SU-DHL-6 (cell line): ENCODE results near the gene MAP2K6.
A peak's percentile ranks its signal among the peaks of the same experiment; 100 is the strongest.

Source experiments
- H2AFZ ChIP-seq: fragments of 200-600 bp; sonication (generic); 2 replicates; pipeline ENCODE4 v1.6.1; 2014; ENCODE audit warnings: low read depth, mild to moderate bottlenecking, moderate library complexity, mixed read lengths, antibody characterized with exemption, low read length; ENCODE audit not compliant: severe bottlenecking
- H3F3A ChIP-seq: fragments of 200-600 bp; shearing (Covaris generic); 2 replicates; pipeline ENCODE4 v1.6.0; 2016; ENCODE audit warnings: antibody characterized with exemption, mild to moderate bottlenecking; ENCODE audit not compliant: insufficient read depth
- H3K27ac ChIP-seq: fragments of 200-600 bp; sonication (generic); 2 replicates; pipeline ENCODE4 v1.5.1; 2016; ENCODE audit warnings: low read depth, mild to moderate bottlenecking, low read length, moderate library complexity, mixed read lengths
- H3K27me3 ChIP-seq: fragments of 200-600 bp; sonication (generic), shearing (Covaris generic); 2 replicates; pipeline ENCODE4 v1.6.0; 2014; ENCODE audit warnings: mild to moderate bottlenecking, low read length
- H3K36me3 ChIP-seq: fragments of 200-600 bp; sonication (generic); 2 replicates; pipeline ENCODE4 v1.6.1; 2014; ENCODE audit warnings: mild to moderate bottlenecking, low read length, mixed read lengths
- H3K4me2 ChIP-seq: fragments of 300-600, 200-600 bp; shearing (Covaris generic), sonication (generic); 2 replicates; pipeline ENCODE4 v1.6.0; 2014; ENCODE audit warnings: low read length, low read depth, mild to moderate bottlenecking; ENCODE audit not compliant: poor library complexity, severe bottlenecking
- H3K4me3 ChIP-seq: fragments of 200-600 bp; sonication (generic); 2 replicates; pipeline ENCODE4 v1.5.1; 2014; ENCODE audit warnings: antibody characterized with exemption, low read length, mild to moderate bottlenecking, mixed read lengths; ENCODE audit not compliant: insufficient read depth, poor library complexity, severe bottlenecking
- H3K79me2 ChIP-seq: fragments of 200-600 bp; sonication (generic); 2 replicates; pipeline ENCODE4 v1.6.1; 2014; ENCODE audit warnings: mild to moderate bottlenecking, low read length, moderate library complexity; ENCODE audit not compliant: insufficient read depth
- H3K9ac ChIP-seq: fragments of 200-600 bp; sonication (generic); 2 replicates; pipeline ENCODE4 v1.7.0; 2014; ENCODE audit warnings: mild to moderate bottlenecking, low read length
- H3K9me2 ChIP-seq: fragments of 200-600 bp; sonication (generic); replicated peaks from 2 replicates; pipeline ENCODE4 v1.6.1; 2014; ENCODE audit warnings: low read length; ENCODE audit not compliant: insufficient read depth
- H3K9me3 ChIP-seq: fragments of 200-600 bp; sonication (generic); 2 replicates; pipeline ENCODE4 v1.6.1; 2014; ENCODE audit warnings: low read length, mixed read lengths; ENCODE audit not compliant: insufficient read depth
- H4K20me1 ChIP-seq: fragments of 200-600 bp; sonication (generic); 2 replicates; pipeline ENCODE4 v1.6.1; 2014; ENCODE audit warnings: low read depth, mild to moderate bottlenecking, antibody characterized with exemption, low read length, moderate library complexity, mixed read lengths
- CTCF ChIP-seq: fragments of 200-600 bp; sonication (generic); IDR thresholded peaks from one replicate; pipeline ENCODE4 v1.5.1; 2017; ENCODE audit warnings: antibody characterized with exemption, mild to moderate bottlenecking, low read length, moderate library complexity; ENCODE audit not compliant: insufficient read depth, poor library complexity, severe bottlenecking
- EZH2phosphoT487 ChIP-seq: fragments of 200-600 bp; sonication (generic), shearing (Covaris generic); conservative IDR thresholded peaks from 2 replicates; pipeline ENCODE4 v1.6.1; 2018; ENCODE audit warnings: mild to moderate bottlenecking, antibody characterized with exemption, low read length, moderate library complexity, mixed read lengths

MAP2K6 gene

GRCh38 chr17:69524854-69525253, 110.4 kb downstream of the MAP2K6 start:
- Histone ChIP-seq H4K20me1 (no peaks in the 10 kb centered on the region), H3F3A (no peaks in the 10 kb centered on the region; the same call in 1 of the 2 replicates), H3K4me3 (no peak overlapping the region), H3K9me3 (no peaks in the 10 kb centered on the region), H3K36me3 (no peaks in the 10 kb centered on the region), H3K4me2 (no peak overlapping the region), H3K27me3 (no peaks in the 10 kb centered on the region), H3K9me2 (no peaks in the 10 kb centered on the region), H3K79me2 (no peaks in the 10 kb centered on the region), H3K9ac (no peak overlapping the region), H3K27ac (no peak overlapping the region), H2AFZ (no peak overlapping the region)
- TF ChIP-seq CTCF (no peak), EZH2phosphoT487 (no peak)

- Histone ChIP-seq H3K4me3 (no peak overlapping the region), H3F3A (no peaks in the 10 kb centered on the region; the same call in 1 of the 2 replicates), H3K9me2 (no peaks in the 10 kb centered on the region), H3K9me3 (no peaks in the 10 kb centered on the region), H3K36me3 (no peaks in the 10 kb centered on the region), H3K9ac (no peak overlapping the region), H3K79me2 (no peaks in the 10 kb centered on the region), H3K27ac (no peak overlapping the region), H2AFZ (no peak overlapping the region), H3K27me3 (no peaks in the 10 kb centered on the region), H3K4me2 (no peak overlapping the region), H4K20me1 (no peaks in the 10 kb centered on the region)
- TF ChIP-seq EZH2phosphoT487 (no peak), CTCF (peak; percentile 77)
These were observed 111.7 kb downstream of the MAP2K6 start for GRCh38 chr17:69525920-69526841.

- Histone ChIP-seq H3K27me3 (no peaks in the 10 kb centered on the region), H3K79me2 (no peaks in the 10 kb centered on the region), H3F3A (no peaks in the 10 kb centered on the region; the same call in 1 of the 2 replicates), H3K9ac (no peak overlapping the region), H3K36me3 (no peaks in the 10 kb centered on the region), H2AFZ (no peak overlapping the region), H3K27ac (no peak overlapping the region), H3K9me2 (no peaks in the 10 kb centered on the region), H4K20me1 (no peaks in the 10 kb centered on the region), H3K4me2 (no peak overlapping the region), H3K9me3 (no peaks in the 10 kb centered on the region), H3K4me3 (no peak overlapping the region)
- TF ChIP-seq CTCF: no peak
- TF ChIP-seq EZH2phosphoT487: no peak
These were observed 113.5 kb downstream of the MAP2K6 start for GRCh38 chr17:69528035-69528434.
